GM12801 (cell line): ENCODE results near the gene NFATC4.

Source experiments
- TF ChIP-seq, protein P1 (sequence below): IDR thresholded peaks from one replicate; pipeline ENCODE4 v1.5.1; 2011; ENCODE audit warnings: control low read depth; ENCODE audit not compliant: insufficient read length; ENCODE audit errors: extremely low read depth

The NFATC4 gene

DNA sequence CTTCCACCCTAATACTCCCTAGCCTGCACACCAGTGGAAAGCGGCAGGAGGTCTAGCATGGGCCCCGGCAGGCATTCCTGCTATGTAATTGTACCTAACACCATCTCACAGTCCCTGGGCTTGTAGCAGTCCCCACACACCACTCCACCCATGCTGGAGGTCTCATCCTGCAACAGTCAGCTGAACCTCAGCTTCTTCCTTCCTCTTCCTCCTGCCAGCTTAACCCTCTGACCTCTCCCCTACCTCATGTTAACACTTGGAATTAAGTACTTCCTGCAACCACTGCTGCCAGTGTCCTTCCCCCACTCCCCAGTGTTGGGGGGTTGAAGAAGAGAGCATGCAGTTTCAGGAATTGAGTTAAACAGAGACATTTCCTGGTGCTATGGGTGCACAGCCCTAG, 40.7 kb upstream of the NFATC4 start:
- TF ChIP-seq, protein P1, sequence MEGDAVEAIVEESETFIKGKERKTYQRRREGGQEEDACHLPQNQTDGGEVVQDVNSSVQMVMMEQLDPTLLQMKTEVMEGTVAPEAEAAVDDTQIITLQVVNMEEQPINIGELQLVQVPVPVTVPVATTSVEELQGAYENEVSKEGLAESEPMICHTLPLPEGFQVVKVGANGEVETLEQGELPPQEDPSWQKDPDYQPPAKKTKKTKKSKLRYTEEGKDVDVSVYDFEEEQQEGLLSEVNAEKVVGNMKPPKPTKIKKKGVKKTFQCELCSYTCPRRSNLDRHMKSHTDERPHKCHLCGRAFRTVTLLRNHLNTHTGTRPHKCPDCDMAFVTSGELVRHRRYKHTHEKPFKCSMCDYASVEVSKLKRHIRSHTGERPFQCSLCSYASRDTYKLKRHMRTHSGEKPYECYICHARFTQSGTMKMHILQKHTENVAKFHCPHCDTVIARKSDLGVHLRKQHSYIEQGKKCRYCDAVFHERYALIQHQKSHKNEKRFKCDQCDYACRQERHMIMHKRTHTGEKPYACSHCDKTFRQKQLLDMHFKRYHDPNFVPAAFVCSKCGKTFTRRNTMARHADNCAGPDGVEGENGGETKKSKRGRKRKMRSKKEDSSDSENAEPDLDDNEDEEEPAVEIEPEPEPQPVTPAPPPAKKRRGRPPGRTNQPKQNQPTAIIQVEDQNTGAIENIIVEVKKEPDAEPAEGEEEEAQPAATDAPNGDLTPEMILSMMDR = no peak

DNA sequence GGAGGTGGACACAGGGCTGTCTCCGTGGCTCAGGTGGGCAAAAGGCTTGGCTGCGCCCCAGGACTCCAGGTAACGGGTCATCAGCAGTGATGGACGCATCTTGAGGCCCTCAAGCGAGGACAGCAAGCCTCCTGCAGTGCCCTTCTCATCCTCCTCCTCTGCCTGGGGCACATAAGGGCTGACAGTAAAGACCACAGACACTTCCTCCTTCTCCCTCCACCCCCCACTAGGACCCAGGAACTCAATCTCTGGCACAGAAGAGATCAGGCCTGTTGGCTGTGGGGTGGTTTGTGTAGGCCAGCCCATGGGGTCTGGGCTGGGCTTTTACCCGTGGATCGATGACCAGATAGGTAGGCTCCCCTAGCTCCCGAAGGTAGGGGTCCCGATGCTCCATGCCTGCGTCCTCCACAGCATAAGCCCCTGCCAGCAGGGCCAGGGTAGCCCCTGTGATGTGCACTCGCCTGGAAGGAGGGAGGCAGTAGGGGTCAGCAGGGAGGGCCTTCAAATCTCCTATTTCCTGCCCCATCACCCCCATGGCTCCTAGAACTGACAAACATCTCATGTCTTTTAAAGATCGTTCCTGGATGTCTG, 38.8 kb upstream of the NFATC4 start:
- TF ChIP-seq, protein P1 = no peak

DNA sequence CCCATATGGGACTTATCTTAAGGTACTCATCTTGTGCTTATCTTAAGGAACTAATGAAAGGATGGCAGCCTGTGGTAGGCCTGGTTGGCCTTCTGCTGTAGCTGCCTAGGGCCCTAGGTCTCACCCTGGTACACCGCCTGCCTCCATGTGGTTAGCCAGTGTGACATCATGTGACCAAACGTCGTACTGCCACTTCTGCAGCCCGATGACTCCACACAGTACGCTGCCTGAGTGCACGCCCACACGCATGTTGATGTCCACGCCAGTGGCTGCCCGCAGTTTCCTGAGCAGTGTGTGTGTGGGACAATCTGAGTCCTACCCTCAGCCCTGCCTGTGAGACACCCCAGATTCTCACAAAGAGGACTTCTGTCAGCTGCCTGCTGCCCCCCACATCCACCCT, 38.2 kb upstream of the NFATC4 start:
- TF ChIP-seq, protein P1 = no peak

DNA sequence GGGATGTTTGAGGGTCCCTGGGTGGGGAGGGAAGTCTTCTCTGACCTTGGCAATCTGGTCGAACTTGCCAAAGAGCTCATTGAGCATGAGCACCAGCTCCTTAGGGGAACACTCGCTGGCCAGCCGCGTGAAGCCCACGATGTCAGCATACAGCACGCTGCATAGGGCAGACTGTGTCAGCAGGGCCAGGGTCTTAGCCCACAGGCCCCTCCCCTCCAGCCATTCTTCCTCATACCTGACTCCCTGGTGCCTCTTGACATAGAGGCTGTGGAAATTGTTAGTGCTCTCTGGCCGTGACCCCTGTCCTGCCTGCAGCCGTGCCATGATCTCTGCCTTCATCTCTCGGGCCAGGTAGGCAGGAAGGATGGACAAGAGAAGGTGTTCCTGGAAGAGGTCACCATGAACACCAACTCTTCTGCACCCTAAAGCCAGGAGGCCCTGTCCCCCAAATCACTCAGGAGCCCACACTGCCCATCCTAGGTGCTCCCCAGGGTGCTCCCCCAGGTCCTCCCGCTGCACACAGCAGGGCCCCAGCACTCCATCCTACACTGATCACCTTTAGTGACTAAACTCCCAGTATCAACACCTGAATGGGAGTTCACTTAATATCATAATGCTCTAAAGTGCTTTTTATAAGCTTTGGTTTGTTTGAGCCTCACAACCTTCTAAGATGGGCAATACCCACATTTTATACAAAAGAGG, 36.9 kb upstream of the NFATC4 start:
- TF ChIP-seq, protein P1 = no peak

DNA sequence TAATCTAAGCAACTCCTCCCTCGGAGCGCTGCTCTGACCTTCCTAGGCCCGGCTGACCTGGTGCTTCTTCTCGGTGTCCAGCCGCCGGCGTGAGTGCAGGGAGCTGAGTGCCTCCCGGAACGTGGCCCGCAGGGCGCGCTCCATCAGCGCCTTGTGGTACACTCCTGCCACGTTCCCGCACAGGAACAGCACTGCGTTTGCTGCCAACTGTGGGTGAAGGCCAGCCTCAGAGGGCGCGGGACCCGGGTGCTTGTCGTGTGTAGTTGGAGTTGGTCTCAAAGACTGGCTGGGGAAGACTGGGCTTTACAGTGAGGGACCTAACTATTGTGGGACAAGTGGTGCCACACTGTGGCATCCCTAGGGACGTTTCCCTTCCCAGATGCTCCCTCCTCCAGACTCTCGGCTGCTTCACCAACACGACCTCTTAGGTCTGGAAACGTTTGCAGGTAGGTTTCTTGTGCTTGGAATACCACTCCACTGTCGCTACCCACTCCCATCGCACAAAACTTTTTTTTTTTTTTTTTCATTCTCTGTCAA, 36.2 kb upstream of the NFATC4 start:
- TF ChIP-seq, protein P1 = no peak

DNA sequence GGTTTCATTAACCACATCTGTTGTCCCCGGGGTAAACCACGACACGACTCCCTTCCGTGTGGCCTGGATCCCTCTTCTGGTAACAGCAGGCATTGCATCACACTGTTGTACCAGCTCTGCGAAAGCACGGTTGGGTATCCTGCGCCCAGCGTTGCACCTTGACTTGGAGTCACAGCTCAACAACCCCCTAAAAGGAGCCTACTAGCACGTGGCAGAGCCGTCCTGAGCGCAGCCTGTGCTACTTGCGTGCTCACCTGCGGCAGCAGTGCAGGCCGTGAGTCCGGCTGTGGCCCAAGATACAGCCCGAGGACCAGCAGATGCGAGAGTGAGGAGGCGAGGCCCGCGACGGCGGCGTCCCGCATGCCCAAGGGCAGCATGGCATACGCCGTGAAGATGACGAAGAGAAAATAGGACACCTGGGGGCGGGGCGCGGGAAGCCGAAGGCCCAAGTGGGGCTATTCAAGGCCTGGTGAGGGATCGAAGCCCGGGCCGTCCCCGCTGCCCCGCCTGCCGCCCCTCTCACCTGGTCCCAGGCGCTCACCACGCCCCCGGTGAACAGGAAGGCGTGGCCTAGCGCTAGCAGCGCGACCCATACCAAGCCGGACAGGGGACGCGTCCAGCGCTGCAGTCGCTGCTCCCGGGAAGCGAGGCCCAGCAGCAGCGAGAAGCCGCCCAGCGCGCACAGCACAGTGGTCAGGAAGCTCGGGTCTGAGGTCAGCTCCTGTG, 35.6 kb upstream of the NFATC4 start:
- TF ChIP-seq, protein P1 = no peak
